ENCODE results near the gene C2CD2.

C2CD2 gene

GRCh38 chr21:41914965-41915364, 38.9 kb downstream of the C2CD2 start:
- in situ Hi-C loops (cut with MboI; ENCODE audit: low sequenced_read_pairs): no loop called here

GRCh38 chr21:41914358-41914757, 39.5 kb downstream of the C2CD2 start:
- in situ Hi-C loops (cut with MboI; ENCODE audit: low sequenced_read_pairs): no loop called here

GRCh38 chr21:41913230-41913629, 40.6 kb downstream of the C2CD2 start:
- in situ Hi-C loops (cut with MboI; ENCODE audit: low sequenced_read_pairs): no loop called here

GRCh38 chr21:41908829-41909228, 45.0 kb downstream of the C2CD2 start:
- in situ Hi-C loops (cut with MboI; ENCODE audit: low sequenced_read_pairs): no loop called here

GRCh38 chr21:41907496-41908258, 46.1 kb downstream of the C2CD2 start:
- in situ Hi-C loops (cut with MboI; ENCODE audit: low sequenced_read_pairs): no loop called here

- in situ Hi-C loops (cut with MboI; ENCODE audit: low sequenced_read_pairs): no loop called here
These were observed 47.0 kb downstream of the C2CD2 start for GRCh38 chr21:41906770-41907169.

GRCh38 chr21:41903559-41904351, 50.1 kb downstream of the C2CD2 start:
- in situ Hi-C loops (cut with MboI; ENCODE audit: low sequenced_read_pairs): no loop called here

- in situ Hi-C loops (cut with MboI; ENCODE audit: low sequenced_read_pairs): no loop called here
These were observed 50.9 kb downstream of the C2CD2 start for GRCh38 chr21:41902946-41903345.

GRCh38 chr21:41901782-41902181, 52.0 kb downstream of the C2CD2 start:
- in situ Hi-C loops (cut with MboI; ENCODE audit: low sequenced_read_pairs): no loop called here

- in situ Hi-C loops (cut with MboI; ENCODE audit: low sequenced_read_pairs): no loop called here
These were observed 52.7 kb downstream of the C2CD2 start for GRCh38 chr21:41901099-41901498.

GRCh38 chr21:41900401-41900800, 53.4 kb downstream of the C2CD2 start:
- in situ Hi-C loops (cut with MboI; ENCODE audit: low sequenced_read_pairs): no loop called here

GRCh38 chr21:41899426-41900202, 54.2 kb downstream of the C2CD2 start:
- in situ Hi-C loops (cut with MboI; ENCODE audit: low sequenced_read_pairs): no loop called here

GRCh38 chr21:41898998-41899397, 54.8 kb downstream of the C2CD2 start:
- in situ Hi-C loops (cut with MboI; ENCODE audit: low sequenced_read_pairs): no loop called here

GRCh38 chr21:41897700-41898099, 56.1 kb downstream of the C2CD2 start:
- in situ Hi-C loops (cut with MboI; ENCODE audit: low sequenced_read_pairs): no loop called here

- in situ Hi-C loops (cut with MboI; ENCODE audit: low sequenced_read_pairs): no loop called here
These were observed 56.7 kb downstream of the C2CD2 start for GRCh38 chr21:41897047-41897669.

GRCh38 chr21:41895643-41896493, 58.0 kb downstream of the C2CD2 start:
- in situ Hi-C loops (cut with MboI; ENCODE audit: low sequenced_read_pairs): no loop called here

GRCh38 chr21:41894922-41895557, 58.8 kb downstream of the C2CD2 start:
- in situ Hi-C loops (cut with MboI; ENCODE audit: low sequenced_read_pairs): no loop called here

GRCh38 chr21:41894511-41894910, 59.3 kb downstream of the C2CD2 start:
- in situ Hi-C loops (cut with MboI; ENCODE audit: low sequenced_read_pairs): no loop called here

GRCh38 chr21:41892726-41893125, 61.1 kb downstream of the C2CD2 start:
- in situ Hi-C loops (cut with MboI; ENCODE audit: low sequenced_read_pairs): no loop called here

GRCh38 chr21:41891132-41891531, 62.7 kb downstream of the C2CD2 start:
- in situ Hi-C loops (cut with MboI; ENCODE audit: low sequenced_read_pairs): no loop called here

All from HL-60/S4 (cell line).